ENCODE measurements around the gene KIF20B.
A peak's percentile ranks its signal among the peaks of the same experiment; 100 is the strongest.
"Not testable (repeated sequence)": the region's sequence is repeated elsewhere in the genome, so short reads cannot be mapped to it uniquely, and the experiment has no call there.

The KIF20B gene

DNA sequence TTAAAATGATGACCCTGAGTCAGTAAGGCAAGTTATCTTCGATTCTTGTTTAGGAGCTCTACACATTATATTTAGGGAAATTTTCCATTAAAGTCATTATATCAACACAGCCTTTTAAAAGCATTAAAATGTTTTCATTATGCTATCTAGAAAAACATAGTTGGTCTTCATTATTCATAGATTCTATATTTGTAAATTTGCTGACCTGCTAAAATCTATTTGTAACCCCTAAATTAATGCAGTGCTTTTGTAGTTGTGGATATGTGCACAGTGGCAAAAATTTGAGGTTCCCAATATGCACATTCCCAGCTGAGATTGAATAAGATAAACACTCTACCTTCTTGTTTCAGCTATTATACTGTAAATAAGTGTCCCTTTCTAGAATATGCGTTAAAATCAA is 81.1 kb downstream of the KIF20B start:
- no peak for DNase-seq

DNA sequence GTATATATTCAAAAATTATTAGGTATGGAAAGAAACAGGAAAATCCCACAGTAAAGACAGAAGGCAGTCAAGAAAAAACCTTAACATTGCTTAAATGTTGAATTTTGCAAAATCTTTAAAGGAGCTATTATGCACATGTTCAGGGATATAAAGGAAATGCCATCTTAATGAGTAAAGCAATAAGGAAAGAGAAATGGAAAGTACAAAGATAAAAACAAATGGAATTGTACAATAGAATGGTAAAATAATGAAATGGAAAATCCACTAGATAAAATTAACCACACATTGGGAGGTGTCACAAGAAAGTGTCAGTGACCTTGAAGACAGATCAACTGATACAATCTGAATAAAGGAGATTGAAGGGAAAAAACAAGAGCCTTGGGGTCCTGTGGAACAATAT is 82.0 kb downstream of the KIF20B start:
- DNase-seq = no peak

DNA sequence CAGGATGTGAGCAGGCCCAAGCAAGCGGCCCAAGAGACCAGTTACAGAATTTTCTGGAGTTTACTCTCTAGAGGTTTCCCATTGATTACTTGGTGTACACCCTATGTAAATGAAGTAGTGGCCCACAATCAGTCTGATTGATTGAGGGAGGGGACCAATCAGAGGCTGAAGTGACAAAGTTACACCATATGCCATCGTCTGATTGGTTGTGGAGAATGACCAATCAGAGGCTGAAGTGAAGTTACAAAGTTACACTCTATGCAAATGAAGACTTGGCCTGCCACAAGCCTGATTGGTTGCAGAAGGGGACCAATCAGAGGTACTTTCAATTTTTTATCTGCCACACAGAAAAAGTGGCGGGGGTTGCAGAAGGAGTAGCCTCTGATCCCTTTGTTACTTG is 83.7 kb downstream of the KIF20B start:
- no peak for DNase-seq

- no peak for DNase-seq
Measured at GRCh38 chr10:89789188-89789877, 87.9 kb downstream of the KIF20B start.

DNA sequence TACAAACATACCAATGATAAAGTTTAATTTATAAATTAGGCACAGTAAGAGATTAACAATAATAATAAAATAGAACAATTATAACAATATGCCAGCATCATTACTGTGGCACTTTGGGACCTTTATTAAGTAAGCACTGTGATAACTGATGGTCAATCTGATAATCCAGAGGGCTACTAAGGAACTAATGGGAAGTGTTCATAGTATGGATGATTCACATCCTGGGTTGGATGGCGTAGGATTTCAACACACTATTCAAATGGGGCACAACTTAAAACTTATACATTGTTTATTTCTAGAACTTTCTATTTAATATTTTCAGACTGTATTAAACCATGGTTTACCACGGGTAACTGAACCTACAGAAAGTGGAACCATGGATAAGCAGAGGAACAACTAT is 90.8 kb downstream of the KIF20B start:
- DNase-seq = no peak

- DNase-seq = peak; percentile 14
Measured at GRCh38 chr10:89793649-89794254, 92.4 kb downstream of the KIF20B start.

- no peak for DNase-seq
Measured at GRCh38 chr10:89795840-89796239, 94.5 kb downstream of the KIF20B start.

DNA sequence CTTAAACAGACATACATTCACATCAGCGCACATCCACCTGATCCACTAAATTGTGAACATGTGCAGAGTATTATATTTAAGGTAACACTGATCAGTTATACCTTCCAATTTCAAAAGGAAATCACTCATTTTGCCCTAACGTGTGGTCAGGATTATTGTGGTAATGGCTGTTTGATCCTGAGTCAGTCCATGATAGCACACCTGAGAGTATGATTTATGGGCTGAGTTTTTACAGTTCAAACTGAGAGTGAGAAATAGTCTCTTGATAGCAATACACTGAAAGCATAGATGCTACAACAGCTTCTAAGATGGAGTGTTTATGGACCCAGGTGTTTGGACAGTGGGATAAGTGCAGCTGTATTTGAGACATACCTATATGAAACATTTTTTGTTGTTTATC is 96.7 kb downstream of the KIF20B start:
- no peak for DNase-seq

DNA sequence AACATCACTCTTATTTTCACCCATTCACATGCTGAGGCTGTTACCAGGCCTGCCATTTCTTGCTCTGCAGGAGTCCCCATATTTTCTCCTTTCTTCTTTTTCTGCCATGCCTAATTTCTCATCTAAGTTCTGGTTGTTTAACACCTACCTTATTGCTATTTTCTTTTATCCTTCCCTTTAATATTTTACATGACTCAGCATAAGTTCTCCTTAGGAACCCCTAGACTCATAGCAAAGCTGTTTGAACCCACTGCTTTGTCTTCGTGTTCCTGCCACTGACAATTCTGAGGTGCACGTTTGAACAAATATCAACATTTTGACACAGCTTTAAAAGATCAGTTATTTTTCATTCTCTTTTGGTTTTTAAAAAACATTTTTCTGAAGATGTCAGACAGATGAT is 98.2 kb downstream of the KIF20B start:
- DNase-seq = no peak

DNA sequence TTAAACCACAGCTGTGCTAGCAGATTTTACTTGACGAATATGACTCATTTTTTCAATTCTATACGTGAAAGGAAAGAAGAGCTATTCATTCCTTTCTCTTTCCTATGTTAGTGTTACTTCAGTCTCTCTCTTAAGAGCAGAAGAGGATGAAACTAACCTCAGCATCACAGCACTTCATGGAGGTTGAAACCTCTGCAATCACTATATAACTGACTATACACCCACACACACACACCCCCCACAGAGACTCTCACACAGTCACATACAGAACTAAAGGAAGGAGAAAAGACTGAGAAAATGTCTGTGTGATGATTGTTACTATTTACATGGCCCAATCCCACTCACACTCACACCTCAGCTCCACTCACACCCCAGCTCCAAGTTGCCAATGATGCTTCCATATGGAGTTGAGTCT is 104.2 kb downstream of the KIF20B start:
- no peak for DNase-seq

- no peak for DNase-seq
Measured at GRCh38 chr10:89808842-89809241, 107.5 kb downstream of the KIF20B start.

- DNase-seq = no peak
Measured at GRCh38 chr10:89809766-89810165, 108.4 kb downstream of the KIF20B start.

DNA sequence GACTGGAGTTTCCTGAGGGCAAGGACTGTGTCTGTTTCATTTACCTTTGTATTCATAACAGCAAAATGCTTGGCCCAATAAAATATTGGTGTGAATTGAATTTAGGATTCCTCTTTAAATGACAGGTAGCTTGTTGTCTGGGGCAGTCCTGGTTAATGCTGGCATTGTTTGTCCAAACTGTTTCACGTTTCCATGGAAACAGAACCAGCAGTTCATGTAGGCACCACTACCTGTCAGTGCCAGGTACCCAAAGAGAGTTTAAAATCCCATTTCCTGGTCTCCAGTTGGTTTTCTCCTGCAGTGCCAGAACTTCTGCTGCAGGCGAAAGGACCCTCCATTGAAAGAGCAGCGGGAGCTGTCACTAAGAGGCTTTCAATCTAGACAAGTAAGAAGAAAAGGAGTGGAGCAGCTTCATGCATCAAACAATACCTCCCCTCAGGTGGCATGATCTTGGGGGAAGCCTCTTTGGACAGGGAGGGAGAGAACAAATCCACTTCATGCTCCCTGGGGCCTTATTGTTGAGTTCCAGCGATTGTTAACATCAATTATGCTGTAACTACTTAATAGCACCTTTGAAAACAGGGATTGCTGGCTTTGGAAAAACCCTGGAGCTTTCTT is 109.6 kb downstream of the KIF20B start:
- no peak for DNase-seq

- no peak for DNase-seq
Measured at GRCh38 chr10:89813546-89813945, 112.2 kb downstream of the KIF20B start.

- DNase-seq = no peak
Measured at GRCh38 chr10:89814278-89814677, 112.9 kb downstream of the KIF20B start.

- DNase-seq = no peak
Measured at GRCh38 chr10:89815049-89815853, 113.9 kb downstream of the KIF20B start.

DNA sequence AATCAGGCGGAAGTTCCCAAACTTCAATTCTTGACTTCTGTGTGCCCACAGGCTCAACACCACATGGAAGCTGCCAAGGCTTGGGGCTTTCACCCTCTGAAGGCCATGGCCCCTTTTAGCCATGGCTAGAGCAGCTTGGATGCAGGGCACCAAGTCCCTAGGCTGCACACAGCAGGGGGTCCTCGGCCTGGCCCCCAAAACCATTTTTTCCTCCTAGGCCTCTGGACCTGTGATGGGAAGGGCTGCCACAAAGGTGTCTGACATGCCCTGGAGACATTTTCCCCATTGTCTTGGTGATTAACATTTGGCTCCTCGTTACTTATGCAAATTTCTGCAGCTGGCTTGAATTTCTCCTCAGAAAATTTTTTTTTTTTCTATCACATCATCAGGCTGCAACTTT is 117.6 kb downstream of the KIF20B start:
- DNase-seq = not testable (repeated sequence)
